GM12878 (cell line): ENCODE data around the gene SESTD1. TPM values are rescaled to one million over a fixed set of nuclear protein-coding genes. Genes with fewer than 3 reads are reported as not detected.
"Not testable (repeated sequence)": the region's sequence is repeated elsewhere in the genome, so short reads cannot be mapped to it uniquely, and the experiment has no call there.

Source experiments
- ATAC-seq: fragments of 200-7000 bp; cut with Tn5 transposase; 3 replicates; pipeline ENCODE4 v1.9.1; 2020; ENCODE audit warnings: mild to moderate bottlenecking, moderate library complexity
- BruUV-seq: library from RNA; stranded (reverse); fragments of 400-500 nt; replicated peaks from 2 replicates; lab custom pipeline; 2021; lab: Mats Ljungman, UMichigan
- CTCF ChIA-PET: fragments of 300-600 bp; sonication (Branson Sonifier 250); formaldehyde crosslinking; extraction: SDS; loops from one replicate; lab custom pipeline; 2021; ENCODE audit warnings: inconsistent platforms; lab: Yijun Ruan, JAX
- POLR2A ChIA-PET: fragments of 350-600 bp; formaldehyde crosslinking; extraction: SDS; loops from one replicate; lab custom pipeline; 2021; ENCODE audit warnings: inconsistent platforms; lab: Charles Lee
- RAD21 ChIA-PET: fragments of 300-600 bp; sonication (Branson Sonifier 250); formaldehyde crosslinking; loops from one replicate; lab custom pipeline; 2023; ENCODE audit warnings: antibody characterized with exemption; ENCODE audit not compliant: unreplicated experiment; lab: Charles Lee
- SMC1A ChIA-PET: fragments of 300-600 bp; sonication (Branson Sonifier 250); formaldehyde crosslinking; loops from one replicate; lab custom pipeline; 2023; ENCODE audit not compliant: unreplicated experiment, uncharacterized antibody; lab: Charles Lee
- DNase-seq: peaks from one replicate; pipeline ENCODE4 v3.0.0-alpha.2; 2011; ENCODE audit warnings: low read depth, low spot score
- FAIRE-seq: peaks from 3 replicates; lab custom pipeline; 2011; peaks lifted over from hg19 to GRCh38; lab: Jason Lieb, UNC
- H2AFZ ChIP-seq: 2 replicates; pipeline ENCODE4 v1.6.0; 2011; ENCODE audit warnings: low read depth, low read length, control low read depth; ENCODE audit not compliant: control insufficient read depth
- H3K27ac ChIP-seq: 2 replicates; pipeline ENCODE4 v1.5.1; 2011; ENCODE audit warnings: control low read depth; ENCODE audit not compliant: control insufficient read depth, insufficient read depth
- H3K27me3 ChIP-seq, 2 experiments: replicated peaks in 1 of 2; 2 replicates each; pipeline versions ENCODE4 v1.6.0 to v1.6.1; 2011; ENCODE audit warnings: low read length in 1 of 2; ENCODE audit not compliant: control insufficient read depth in 2 of 2, insufficient read depth in 2 of 2
- H3K36me3 ChIP-seq, 2 experiments: 2 replicates each; pipeline ENCODE4 v1.5.1; 2011; ENCODE audit warnings: low read length in 1 of 2; ENCODE audit not compliant: control insufficient read depth in 2 of 2, insufficient read depth in 2 of 2
- H3K4me1 ChIP-seq: 2 replicates; pipeline ENCODE4 v1.6.1; 2011; ENCODE audit warnings: mild to moderate bottlenecking, low read length, moderate library complexity, mixed read lengths; ENCODE audit not compliant: control insufficient read depth, insufficient read depth
- H3K4me2 ChIP-seq: 2 replicates; pipeline ENCODE4 v1.6.0; 2011; ENCODE audit warnings: control low read depth; ENCODE audit not compliant: control insufficient read depth, insufficient read depth
- H3K4me3 ChIP-seq: fragments of 200-600 bp; sonication (generic); 2 replicates; pipeline ENCODE4 v1.5.1; 2016
- H3K79me2 ChIP-seq: 2 replicates; pipeline ENCODE4 v1.6.0; 2011; ENCODE audit warnings: low read length; ENCODE audit not compliant: control insufficient read depth, insufficient read depth
- H3K9ac ChIP-seq: 2 replicates; pipeline ENCODE4 v1.8.0; 2011; ENCODE audit warnings: low read length, control low read depth, mixed read lengths; ENCODE audit not compliant: control insufficient read depth, insufficient read depth
- H3K9me3 ChIP-seq: replicated peaks from 3 replicates; pipeline ENCODE4 v1.5.1; 2011; ENCODE audit warnings: mild to moderate bottlenecking, low read length; ENCODE audit not compliant: control insufficient read depth, insufficient read depth
- H4K20me1 ChIP-seq: 2 replicates; pipeline ENCODE4 v1.6.0; 2011; ENCODE audit not compliant: control insufficient read depth, insufficient read depth
- BCL11A ChIP-seq: IDR thresholded peaks from 2 replicates; pipeline ENCODE4 v1.6.1; 2011; ENCODE audit warnings: low read depth, low read length
- BCLAF1 ChIP-seq: fragments of 450-650 bp; IDR thresholded peaks from 2 replicates; pipeline ENCODE4 v1.6.1; 2017; ENCODE audit warnings: antibody characterized with exemption, mild to moderate bottlenecking, moderate library complexity
- LARP7 ChIP-seq: fragments of 450-650 bp; IDR thresholded peaks from 2 replicates; pipeline ENCODE4 v1.6.1; 2017; ENCODE audit warnings: mild to moderate bottlenecking
- MXI1 ChIP-seq: fragments of 150-350 bp; IDR thresholded peaks from 2 replicates; pipeline ENCODE4 v1.6.1; 2011; ENCODE audit warnings: low read depth, mild to moderate bottlenecking, inconsistent platforms, low read length, improper control_type of control experiment
- NBN ChIP-seq: fragments of 450-650 bp; IDR thresholded peaks from 2 replicates; pipeline ENCODE4 v1.6.1; 2016
- NFYA ChIP-seq: IDR thresholded peaks from 2 replicates; pipeline ENCODE4 v1.6.1; 2011; ENCODE audit warnings: low read depth, mild to moderate bottlenecking, low read length, improper control_type of control experiment, borderline replicate concordance
- NR2C1 ChIP-seq: fragments of 450-650 bp; IDR thresholded peaks from 2 replicates; pipeline ENCODE4 v1.6.1; 2017; ENCODE audit warnings: antibody characterized with exemption, mild to moderate bottlenecking, moderate library complexity
- ZBTB4 ChIP-seq: fragments of 450-650 bp; formaldehyde crosslinking; IDR thresholded peaks from 2 replicates; pipeline ENCODE4 v1.4.0; 2022; ENCODE audit warnings: mild to moderate bottlenecking, moderate library complexity
- WGBS: methylation state at CpG from one replicate; pipeline ENCODE4 v1.1.6; 2016; ENCODE audit warnings: low lambda C conversion rate; ENCODE audit not compliant: insufficient replicate concordance, insufficient coverage; ENCODE audit errors: missing lambda C conversion rate; 5-methylcytosine and 5-hydroxymethylcytosine counted together
- in situ Hi-C: fragments of 300-500 bp; cut with MboI; formaldehyde crosslinking; loops from 9 replicates; pipeline ENCODE4 v1.14.3; 2018; ENCODE audit warnings: mixed read lengths
- intact Hi-C: fragments of 100-400 bp; cut with micrococcal nuclease; formaldehyde crosslinking; loops from one replicate; pipeline ENCODE4 v1.14.2; 2022; ENCODE audit not compliant: unreplicated experiment
- polyA plus RNA-seq, 11 experiments: library from polyadenylated mRNA; depleted of rRNA in 4 of 11; unstranded in 6 of 11; stranded (reverse) in 5 of 11; fragments of >200 nt; fragmentation: Nextera tagmentation in 4 of 11; fragmentation: Illumina TruSeq in 1 of 11; extraction: Ambion mirVana in 4 of 11; extraction: Trizol in 1 of 11; gene quantifications; 1 replicate in 1 of 11; 2 replicates in 10 of 11; pipeline versions ENCODE4 v1.2.1 to v1.2.3, GENCODE V29; 2011 to 2016; ENCODE audit warnings: inconsistent platforms in 2 of 11, missing spikeins in 2 of 11, low read depth in 1 of 11
- total RNA-seq, 4 experiments: library from RNA; depleted of rRNA in 3 of 4; stranded (reverse); fragments of >200 nt in 3 of 4; fragmentation: Illumina TruSeq in 1 of 4; extraction: Trizol in 1 of 4; gene quantifications; 2 replicates each; pipeline versions ENCODE4 v1.2.1 to v1.2.3, GENCODE V29; 2013 to 2021

The SESTD1 gene
- total and polyA plus RNA-seq, 10 of the 15 experiments (the other 5 are each of a cell fraction or from before 2014, with no cell fraction given), result 4.4 to 22.7 (median 9.5) TPM

GRCh38 chr2:179201869-179202268, 62.8 kb downstream of the SESTD1 start:
- Histone ChIP-seq H3K27me3 (no peaks in the 10 kb centered on the region), H3K9me3 (no peaks in the 10 kb centered on the region; the same call in 1 of the 3 replicates), H3K4me2 (no peak overlapping the region), H4K20me1 (no peaks in the 10 kb centered on the region), H3K79me2 (no peaks in the 10 kb centered on the region), H3K4me3 (no peak overlapping the region), H3K4me1 (no peaks in the 10 kb centered on the region), H3K36me3 (no peaks in the 10 kb centered on the region), H3K27ac (no peak overlapping the region), H3K9ac (no peak overlapping the region), H2AFZ (no peak overlapping the region)
- RAD21 ChIA-PET, result no interaction called here
- intact Hi-C loops (no loop called here), in situ Hi-C loops (loop anchor here (25.0 kb wide), 1 partner anchor 560 kb away; no protein-coding TSS in a partner anchor)
- FAIRE-seq (no peak), ATAC-seq (no peak), DNase-seq (no peak)
- BruUV-seq, result no TSS peak
- CTCF ChIA-PET, result no interaction called here
- POLR2A ChIA-PET, result no interaction called here
- TF ChIP-seq BCLAF1 (no peak), MXI1 (no peak), BCL11A (no peak), LARP7 (no peak), NBN (no peak), NFYA (no peak), NR2C1 (no peak), ZBTB4 (CRISPR knock-in tag) (no peak)
- WGBS, result 90% methylated on average over 3 of the region's 3 CpGs
- SMC1A ChIA-PET, result no interaction called here

DNA sequence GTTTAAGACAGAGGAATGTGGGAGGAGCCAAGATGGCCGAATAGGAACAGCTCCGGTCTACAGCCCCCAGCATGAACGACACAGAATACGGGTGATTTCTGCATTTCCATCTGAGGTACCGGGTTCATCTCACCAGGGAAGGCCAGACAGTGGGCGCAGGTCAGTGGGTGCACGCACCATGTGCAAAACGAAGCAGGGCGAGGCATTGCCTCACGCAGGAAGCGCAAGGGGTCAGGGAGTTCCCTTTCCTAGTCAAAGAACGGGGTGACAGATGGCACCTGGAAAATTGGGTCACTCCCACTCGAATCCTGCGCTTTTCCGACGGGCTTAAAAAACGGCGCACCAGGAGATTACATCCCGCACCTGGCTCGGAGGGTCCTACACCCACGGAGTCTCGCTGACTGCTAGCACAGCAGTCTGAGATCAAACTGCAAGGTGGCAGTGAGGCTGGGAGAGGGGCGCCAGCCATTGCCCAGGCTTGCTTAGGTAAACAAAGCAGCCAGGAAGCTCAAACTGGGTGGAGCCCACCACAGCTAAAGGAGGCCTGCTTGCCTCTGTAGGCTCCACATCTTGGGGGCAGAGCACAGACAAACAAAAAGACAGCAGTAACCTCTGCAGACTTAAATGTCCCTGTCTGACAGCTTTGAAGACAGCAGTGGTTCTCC, 68.6 kb downstream of the SESTD1 start:
- intact Hi-C loops, H2AFZ ChIP-seq, H3K27ac ChIP-seq, H4K20me1 ChIP-seq, RAD21 ChIA-PET, BruUV-seq, in situ Hi-C loops, H3K9ac ChIP-seq, H3K4me3 ChIP-seq, SMC1A ChIA-PET, H3K4me1 ChIP-seq, H3K4me2 ChIP-seq, FAIRE-seq, H3K9me3 ChIP-seq, H3K36me3 ChIP-seq, DNase-seq, CTCF ChIA-PET, H3K27me3 ChIP-seq, ATAC-seq, POLR2A ChIA-PET, H3K79me2 ChIP-seq: not testable (repeated sequence)
- WGBS, result 92% methylated on average over 23 of the region's 23 CpGs
